SK-N-SH treated with all-trans-retinoic acid at 6 μM for 48 hours (cell line): Measurements from ENCODE around the gene TPO.

Experiments used
- ZNF565 ChIP-seq: fragments of 450-650 bp; formaldehyde crosslinking; conservative IDR thresholded peaks from 2 replicates; pipeline ENCODE4 v1.5.0; 2020; ENCODE audit warnings: low read depth, mild to moderate bottlenecking, moderate library complexity
- TF ChIP-seq, protein P1 (sequence below): fragments of 250-450 bp; sonication (Bioruptor Pico); IDR thresholded peaks from 2 replicates; pipeline ENCODE4 v1.5.1; 2020; ENCODE audit warnings: low read depth, mild to moderate bottlenecking, moderate library complexity

DNA sequence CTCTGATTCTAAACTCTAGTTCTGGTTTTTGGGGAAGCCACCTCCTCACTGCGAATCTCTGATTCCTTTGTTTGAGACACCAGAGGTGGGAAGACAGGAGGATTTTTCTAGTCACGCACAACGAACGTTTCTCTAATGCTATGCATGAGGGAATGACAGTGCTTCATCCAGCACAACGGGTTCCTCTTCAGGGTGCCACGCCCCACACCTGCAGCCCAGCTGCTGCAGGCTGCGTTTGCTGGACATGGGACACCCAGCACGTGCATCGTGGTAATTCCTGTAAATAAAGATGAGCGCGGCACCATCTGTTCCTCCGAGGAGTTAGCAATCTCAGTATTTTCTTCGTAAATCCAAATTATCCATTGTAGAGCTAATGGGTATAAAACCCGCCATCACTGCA lies 37.5 kb upstream of the TPO start:
- TF ChIP-seq, protein P1, sequence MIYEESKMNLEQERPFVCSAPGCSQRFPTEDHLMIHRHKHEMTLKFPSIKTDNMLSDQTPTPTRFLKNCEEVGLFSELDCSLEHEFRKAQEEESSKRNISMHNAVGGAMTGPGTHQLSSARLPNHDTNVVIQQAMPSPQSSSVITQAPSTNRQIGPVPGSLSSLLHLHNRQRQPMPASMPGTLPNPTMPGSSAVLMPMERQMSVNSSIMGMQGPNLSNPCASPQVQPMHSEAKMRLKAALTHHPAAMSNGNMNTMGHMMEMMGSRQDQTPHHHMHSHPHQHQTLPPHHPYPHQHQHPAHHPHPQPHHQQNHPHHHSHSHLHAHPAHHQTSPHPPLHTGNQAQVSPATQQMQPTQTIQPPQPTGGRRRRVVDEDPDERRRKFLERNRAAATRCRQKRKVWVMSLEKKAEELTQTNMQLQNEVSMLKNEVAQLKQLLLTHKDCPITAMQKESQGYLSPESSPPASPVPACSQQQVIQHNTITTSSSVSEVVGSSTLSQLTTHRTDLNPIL, result no peak
- no peak for TF ChIP-seq ZNF565
